HT-29 (cell line): ENCODE data around the gene MMP26. TPM values are rescaled to one million over a fixed set of nuclear protein-coding genes. Genes with fewer than 3 reads are reported as not detected.

Source experiments
- DNase-seq: peaks from one replicate; pipeline ENCODE4 v3.0.0-alpha.2; 2015; ENCODE audit warnings: low spot score
- total RNA-seq: library from RNA; depleted of rRNA; stranded (reverse); fragments of >200 nt; shearing (Covaris generic); gene quantifications from 2 replicates; pipeline ENCODE4 v1.2.3, GENCODE V29; 2014; rRNA removed

The MMP26 gene
- not detected in 2 replicates for total RNA-seq

GRCh38 chr11:4704054-4704789, at the start of gene MMP26:
Gene MMP26, plus strand, starts transcription at chr11:4704784.
- no peak for DNase-seq

- DNase-seq = no peak
These were observed 45.7 kb upstream of the MMP26 start for GRCh38 chr11:4658629-4659445.

- no peak for DNase-seq
These were observed 41.7 kb upstream of the MMP26 start for GRCh38 chr11:4662876-4663275.

DNA sequence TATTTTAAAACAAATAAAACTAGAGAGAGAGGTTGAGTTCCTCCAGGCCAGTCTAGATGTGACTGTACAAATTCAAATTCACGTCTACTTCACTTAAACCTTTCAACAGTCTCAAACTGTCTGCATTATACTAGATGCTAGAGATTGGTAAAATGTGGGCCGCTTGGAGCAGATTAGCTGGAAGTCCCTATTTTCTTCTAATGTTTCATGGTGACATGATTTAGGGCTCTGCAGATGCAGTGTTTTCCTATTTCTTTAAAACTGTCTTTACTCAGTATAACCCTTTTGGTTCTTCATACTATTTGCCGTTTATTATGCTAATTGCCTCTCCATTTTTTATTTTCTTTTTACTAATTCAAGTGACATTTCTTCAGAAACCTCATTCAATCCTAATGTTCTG, 40.4 kb upstream of the MMP26 start:
- DNase-seq = no peak

- DNase-seq = no peak
These were observed 39.8 kb upstream of the MMP26 start for GRCh38 chr11:4664786-4665185.

DNA sequence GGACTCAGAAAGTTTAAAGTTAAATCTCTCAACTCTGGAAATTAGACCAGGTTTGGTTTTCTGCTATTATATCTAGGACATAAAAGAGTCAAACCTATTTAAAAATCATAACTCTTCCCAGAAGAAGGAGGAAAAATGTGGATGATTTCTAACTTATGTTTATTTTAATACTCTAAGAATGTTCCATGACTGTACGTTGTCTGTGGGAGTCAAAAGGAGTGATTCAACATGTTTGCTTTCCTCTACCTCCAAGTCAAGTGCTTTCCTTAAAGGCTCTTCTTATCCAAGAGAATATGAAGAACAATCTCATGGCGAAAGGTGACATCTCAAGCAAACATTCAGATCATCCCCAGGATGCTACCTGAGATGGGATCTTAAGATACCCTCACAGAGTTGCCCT, 39.2 kb upstream of the MMP26 start:
- DNase-seq = no peak

DNA sequence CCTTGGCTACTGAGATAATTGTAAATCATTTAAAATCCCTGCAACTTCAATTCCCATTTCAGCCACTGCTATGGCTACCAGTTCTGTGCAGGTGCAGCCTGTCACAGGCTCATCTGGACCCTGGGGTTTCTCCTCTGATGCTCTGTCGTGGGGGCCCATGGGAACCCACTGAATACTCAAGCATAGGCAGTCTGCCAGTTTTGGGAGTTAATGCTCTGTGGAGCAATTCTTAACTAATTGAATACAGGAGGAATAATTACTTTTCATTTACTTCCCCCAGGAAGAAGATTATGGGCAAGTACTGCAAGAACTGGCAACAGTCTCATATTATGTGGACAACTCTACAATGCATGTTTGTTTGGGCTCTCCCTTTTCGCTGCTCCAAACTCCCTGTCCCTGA, 32.8 kb upstream of the MMP26 start:
- no peak for DNase-seq

- DNase-seq = no peak
These were observed 32.1 kb upstream of the MMP26 start for GRCh38 chr11:4672470-4672869.

- DNase-seq = no peak
These were observed 30.8 kb upstream of the MMP26 start for GRCh38 chr11:4673781-4674180.

DNA sequence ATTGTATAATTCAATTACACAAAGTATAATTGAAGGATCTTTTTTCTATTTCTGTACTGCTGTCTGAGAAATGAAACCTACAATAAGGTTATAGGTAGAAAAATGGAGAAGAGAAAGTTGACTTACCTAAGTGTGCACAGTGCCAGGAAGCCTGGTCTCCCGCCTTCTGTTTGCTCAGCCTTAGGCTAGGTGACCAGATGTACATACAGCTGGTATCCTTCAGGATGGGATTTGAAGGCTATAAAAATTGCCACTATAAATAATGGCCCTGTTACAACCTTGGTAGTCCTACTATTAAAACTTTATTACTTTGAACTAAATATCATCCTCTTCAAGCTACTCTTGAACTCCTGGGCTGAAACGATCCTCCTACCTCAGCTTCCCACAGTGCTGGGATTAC, 26.6 kb upstream of the MMP26 start:
- no peak for DNase-seq

DNA sequence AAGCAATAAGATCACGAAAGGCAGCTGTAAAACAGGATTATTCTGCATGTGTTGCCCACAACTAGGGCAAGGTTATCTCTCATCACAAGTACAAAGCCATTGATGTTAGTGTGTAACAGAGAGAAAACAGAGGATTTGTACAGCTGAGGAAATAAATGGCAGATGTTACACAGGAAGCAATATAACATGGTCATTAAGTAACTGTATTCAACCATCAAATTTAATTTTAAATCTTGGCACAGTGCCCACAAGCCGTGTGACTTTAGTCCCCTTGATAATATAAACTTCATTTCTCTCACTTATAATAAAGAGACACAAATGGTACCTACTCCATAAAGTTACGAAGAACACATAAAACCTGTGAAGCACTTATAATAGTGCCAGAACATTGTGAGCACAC, 24.2 kb upstream of the MMP26 start:
- no peak for DNase-seq

GRCh38 chr11:4682623-4683419, 21.8 kb upstream of the MMP26 start:
- no peak for DNase-seq

DNA sequence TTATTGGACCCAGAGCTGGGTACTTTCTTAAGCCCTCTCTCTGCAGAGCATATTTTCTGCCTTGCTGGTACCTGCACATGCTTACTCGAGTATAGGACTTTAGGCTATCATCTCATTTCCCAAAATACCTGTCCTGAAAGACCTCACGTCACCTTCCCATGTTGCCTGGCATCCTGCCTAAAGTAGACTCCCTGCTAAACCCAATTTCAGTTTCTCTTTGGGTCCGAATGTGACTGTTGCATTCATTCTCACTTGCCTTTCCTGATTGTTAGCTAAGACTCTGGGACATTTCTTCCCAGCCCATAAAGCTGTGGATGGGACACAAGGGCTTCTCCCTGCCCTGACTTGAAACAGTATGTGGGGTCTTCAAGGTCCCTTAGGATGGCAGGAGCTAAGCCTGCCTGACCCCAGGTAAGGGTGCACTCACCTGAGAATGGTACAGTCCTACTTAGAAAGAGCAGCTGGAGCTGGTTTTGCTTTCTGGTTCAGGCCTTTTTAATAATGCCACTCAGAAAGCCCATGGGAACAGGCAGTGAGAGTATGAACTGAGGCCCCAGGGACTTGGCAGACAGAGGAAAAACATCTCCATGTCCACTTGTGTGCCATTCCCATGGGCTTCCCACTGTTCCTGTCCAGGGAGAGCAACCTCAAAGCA, 19.8 kb upstream of the MMP26 start:
- no peak for DNase-seq

DNA sequence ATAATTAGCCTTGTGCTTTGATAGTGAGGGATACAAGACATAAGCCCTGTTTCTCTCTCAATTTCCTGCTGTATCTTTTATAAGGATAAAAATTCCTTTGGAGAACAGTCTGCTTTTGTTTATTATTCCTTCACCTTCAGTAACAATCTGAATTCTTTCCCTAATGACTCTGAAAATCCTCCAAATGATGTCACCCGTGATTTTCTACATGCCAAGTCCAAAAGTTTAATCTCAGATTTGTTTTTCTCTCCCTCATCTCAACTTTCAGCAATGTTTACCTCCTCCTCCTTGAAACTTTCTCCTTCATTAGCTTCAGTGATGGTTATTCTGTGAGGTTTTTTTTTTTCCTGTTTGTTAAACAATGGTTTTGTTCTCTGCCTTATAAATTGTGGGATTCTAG, 9.1 kb upstream of the MMP26 start:
- DNase-seq = no peak

DNA sequence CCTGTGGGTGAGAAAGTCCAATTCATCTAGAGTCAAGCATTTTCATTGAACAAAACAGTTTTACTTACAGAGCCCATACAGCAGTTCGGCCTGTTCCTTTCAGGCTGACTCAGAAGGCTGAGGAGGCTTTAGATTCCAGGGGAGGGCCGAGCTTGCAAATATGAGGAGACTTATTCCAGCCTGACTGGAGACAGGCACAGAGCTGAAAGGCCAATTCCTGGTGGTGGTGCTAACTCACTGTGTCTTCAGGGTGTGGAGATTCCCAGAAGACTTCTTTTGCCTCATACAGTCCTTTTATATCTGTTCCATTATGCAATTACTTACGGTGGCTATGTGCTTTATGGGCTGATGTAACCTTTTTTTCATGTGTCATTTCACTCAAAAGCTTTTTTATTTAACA, 7.0 kb upstream of the MMP26 start, which contains the start of gene OR51E2:
TSS of gene OR51E2 (minus strand) at position 269 of the 400 bp plus-strand sequence. CDS start 15,142 bp downstream, outside the sequence.
- peak; percentile 44 for DNase-seq

DNA sequence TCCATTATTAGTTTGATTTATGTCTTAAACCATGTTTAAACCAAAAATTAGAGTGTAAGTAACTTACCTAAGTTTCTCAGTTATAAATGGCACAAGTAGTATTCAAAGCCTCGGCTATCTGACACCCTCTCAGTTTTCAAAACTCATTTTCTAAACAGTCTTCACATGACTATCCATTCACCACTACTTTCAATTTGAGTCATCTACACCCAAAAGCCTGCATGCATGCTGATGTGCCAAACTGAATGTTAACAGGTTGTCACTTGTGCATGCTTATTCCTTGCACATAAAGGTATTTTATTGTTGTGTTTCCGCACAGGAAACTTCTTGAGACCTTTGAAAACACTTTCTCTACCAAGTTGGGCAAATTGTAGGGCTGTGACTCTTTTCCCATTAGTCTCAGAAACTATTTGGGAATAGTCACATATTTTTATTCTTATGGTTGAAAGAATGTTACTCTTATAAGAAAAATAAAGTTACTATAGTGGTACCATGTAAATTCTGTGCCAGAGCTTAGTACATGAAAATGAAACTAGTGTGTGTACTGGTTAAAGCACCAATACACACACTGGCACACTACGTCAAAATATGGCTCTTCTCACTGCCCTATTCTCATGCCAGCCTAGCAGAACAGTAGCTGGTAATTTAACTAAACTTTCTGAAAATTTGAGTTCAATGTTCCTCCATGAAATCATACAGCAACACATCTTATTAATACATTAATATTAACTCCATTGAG, 4.7 kb upstream of the MMP26 start:
- no peak for DNase-seq

- no peak for DNase-seq
These were observed 4.2 kb upstream of the MMP26 start for GRCh38 chr11:4700436-4700820.

GRCh38 chr11:4704790-4705334, 278 bp downstream of the MMP26 start:
- no peak for DNase-seq

DNA sequence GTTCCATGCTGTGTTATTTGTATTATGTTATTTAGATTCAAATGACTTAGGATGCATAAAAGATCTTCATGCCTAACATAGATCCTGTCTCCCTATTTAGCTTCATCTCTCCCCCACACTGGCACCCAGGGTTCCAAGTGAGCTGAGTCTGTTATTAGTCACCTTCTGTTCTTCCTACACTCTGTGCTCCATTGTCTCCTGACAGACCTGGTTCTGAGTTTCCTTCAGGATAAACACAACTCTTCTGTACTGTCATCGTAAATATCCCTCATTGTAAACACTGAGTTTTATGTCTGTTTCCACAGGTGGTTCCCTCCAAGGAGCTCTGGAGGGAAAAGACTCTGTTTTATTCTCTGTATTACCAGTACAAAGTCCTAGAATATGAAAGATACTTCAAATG, 8.7 kb downstream of the MMP26 start:
- no peak for DNase-seq

- no peak for DNase-seq
These were observed 9.7 kb downstream of the MMP26 start for GRCh38 chr11:4714300-4714699.
